Vagina (tissue), 2 donors: ENCODE data around the gene CD1B. TPM values are rescaled to one million over a fixed set of nuclear protein-coding genes. Genes with fewer than 3 reads are reported as not detected.
"Not testable (repeated sequence)": the region's sequence is repeated elsewhere in the genome, so short reads cannot be mapped to it uniquely, and the experiment has no call there.

Experiments
- DNase-seq, 2 donors: peaks; one replicate each; pipeline ENCODE4 v3.0.0-alpha.2; 2017; ENCODE audit errors: extremely low spot score in 2 of 2
- H3K27ac ChIP-seq: fragments of 200-600 bp; sonication (generic); one replicate; pipeline ENCODE4 v1.5.1; 2019
- H3K27me3 ChIP-seq: fragments of 200-600 bp; sonication (generic); one replicate; pipeline ENCODE4 v1.5.1; 2019
- H3K36me3 ChIP-seq, 2 donors: fragments of 200-600 bp; sonication (generic); one replicate each; pipeline ENCODE4 v1.5.1; 2017 to 2019
- H3K4me1 ChIP-seq: fragments of 200-600 bp; sonication (generic); one replicate; pipeline ENCODE4 v1.5.1; 2019
- H3K4me3 ChIP-seq, 2 donors: fragments of 200-600 bp; sonication (generic); 1 replicate in 1 of 2; 2 replicates in 1 of 2; pipeline ENCODE4 v1.5.1; 2016 to 2019
- H3K9me3 ChIP-seq: fragments of 200-600 bp; sonication (generic); one replicate; pipeline ENCODE4 v1.5.1; 2019
- CTCF ChIP-seq, 3 experiments: fragments of 450-650 bp in 2 of 3; fragments of 200-600 bp in 1 of 3; sonication (generic) in 1 of 3; IDR thresholded peaks; one replicate each; pipeline ENCODE4 v1.5.1; 2017 to 2019; ENCODE audit warnings: antibody characterized with exemption in 3 of 3, mild to moderate bottlenecking in 2 of 3, moderate library complexity in 2 of 3
- POLR2A ChIP-seq, 2 donors: fragments of 450-650 bp; IDR thresholded peaks; one replicate each; pipeline ENCODE4 v1.6.1; 2017; ENCODE audit warnings: antibody characterized with exemption in 2 of 2, mild to moderate bottlenecking in 2 of 2, moderate library complexity in 2 of 2
- POLR2AphosphoS5 ChIP-seq, 2 donors: sonication (generic); formaldehyde crosslinking; IDR thresholded peaks; one replicate each; pipeline ENCODE4 v1.9.0; 2017; ENCODE audit warnings: antibody characterized with exemption in 2 of 2, mild to moderate bottlenecking in 2 of 2, low read depth in 1 of 2; ENCODE audit not compliant: insufficient read depth in 1 of 2
- intact Hi-C: fragments of 100-400 bp; cut with DNase I; formaldehyde crosslinking; loops from one replicate; pipeline ENCODE4 v1.15.1; 2023
- total RNA-seq: library from RNA; depleted of rRNA; stranded (reverse); fragments of >200 nt; gene quantifications from one replicate; pipeline ENCODE4 v1.2.3, GENCODE V29; 2016

CD1B gene
- total RNA-seq, result not detected

GRCh38 chr1:158331481-158332150 lies at the start of gene CD1B:
Gene CD1B (minus strand): TSS chr1:158331531. CDS start chr1:158331423, 108 bp downstream.
- no peaks in the 10 kb centered on the region for H3K27me3 ChIP-seq
- H3K9me3 ChIP-seq, result no peaks in the 10 kb centered on the region
- intact Hi-C loops, result no loop called here
- DNase-seq, result no peak
- no peaks in the 10 kb centered on the region for H3K36me3 ChIP-seq
- no peaks in the 10 kb centered on the region for H3K4me1 ChIP-seq
- no peak within 1 kb of the TSS for H3K4me3 ChIP-seq
- TF ChIP-seq POLR2A (IDR thresholded peaks at IDR 0.05) (no peak), POLR2AphosphoS5 (IDR thresholded peaks at IDR 0.05; ENCODE audit: insufficient read depth in 1 of 2, low read depth in 1 of 2) (no peak), CTCF (IDR thresholded peaks at IDR 0.05) (no peak)
- H3K27ac ChIP-seq, result no peak within 1 kb of the TSS

GRCh38 chr1:158374860-158375259 lies 43.5 kb upstream of the CD1B start:
- H3K27ac ChIP-seq, result no peak overlapping the region
- H3K4me1 ChIP-seq, result no peaks in the 10 kb centered on the region
- no peaks in the 10 kb centered on the region for H3K27me3 ChIP-seq
- no peak overlapping the region for H3K4me3 ChIP-seq
- intact Hi-C loops, result no loop called here
- H3K9me3 ChIP-seq, result no peaks in the 10 kb centered on the region
- TF ChIP-seq POLR2A (IDR thresholded peaks at IDR 0.05) (no peak), POLR2AphosphoS5 (IDR thresholded peaks at IDR 0.05; ENCODE audit: insufficient read depth in 1 of 2, low read depth in 1 of 2) (no peak), CTCF (IDR thresholded peaks at IDR 0.05) (no peak)
- no peaks in the 10 kb centered on the region for H3K36me3 ChIP-seq
- no peak for DNase-seq

GRCh38 chr1:158374101-158374500 lies 42.8 kb upstream of the CD1B start:
- H3K4me3 ChIP-seq, H3K9me3 ChIP-seq: not testable (repeated sequence)

GRCh38 chr1:158371188-158371953 lies 40.0 kb upstream of the CD1B start:
- no peak overlapping the region for H3K27ac ChIP-seq
- no peak for DNase-seq
- TF ChIP-seq POLR2AphosphoS5 (IDR thresholded peaks at IDR 0.05; ENCODE audit: insufficient read depth in 1 of 2, low read depth in 1 of 2), result no peak
- no peak for TF ChIP-seq POLR2A (IDR thresholded peaks at IDR 0.05)
- TF ChIP-seq CTCF (IDR thresholded peaks at IDR 0.05), result no peak
- H3K4me1 ChIP-seq, result no peaks in the 10 kb centered on the region
- no peaks in the 10 kb centered on the region for H3K27me3 ChIP-seq
- intact Hi-C loops, result no loop called here
- H3K36me3 ChIP-seq, result no peaks in the 10 kb centered on the region
- no peak overlapping the region for H3K4me3 ChIP-seq
- H3K9me3 ChIP-seq, result no peaks in the 10 kb centered on the region

More at GRCh38 chr1:158374101-158374500, 42.8 kb upstream of the CD1B start:
- H3K27me3 ChIP-seq, H3K27ac ChIP-seq, H3K4me1 ChIP-seq, DNase-seq, H3K36me3 ChIP-seq, intact Hi-C loops: not testable (repeated sequence)

- no peak for TF ChIP-seq CTCF (IDR thresholded peaks at IDR 0.05)
- TF ChIP-seq POLR2AphosphoS5 (IDR thresholded peaks at IDR 0.05; ENCODE audit: insufficient read depth in 1 of 2, low read depth in 1 of 2), result no peak
- TF ChIP-seq POLR2A (IDR thresholded peaks at IDR 0.05), result no peak
- DNase-seq, result no peak
- intact Hi-C loops, result no loop called here
- H3K27ac ChIP-seq, result no peak overlapping the region
- no peaks in the 10 kb centered on the region for H3K9me3 ChIP-seq
- no peaks in the 10 kb centered on the region for H3K4me1 ChIP-seq
- no peak overlapping the region for H3K4me3 ChIP-seq
- no peaks in the 10 kb centered on the region for H3K36me3 ChIP-seq
- H3K27me3 ChIP-seq, result no peaks in the 10 kb centered on the region
Measured at GRCh38 chr1:158366783-158367182, 35.5 kb upstream of the CD1B start.
